HTR-8/SVneo (cell line): ENCODE measurements around the gene SNX15.

Experiments used
- DNase-seq: peaks from one replicate; pipeline ENCODE4 v3.0.0; 2011; ENCODE audit warnings: low spot score, mixed read lengths; ENCODE audit not compliant: insufficient read length
- FAIRE-seq: peaks from 2 replicates; lab custom pipeline; 2011; peaks lifted over from hg19 to GRCh38; lab: Jason Lieb, UNC

Gene SNX15

GRCh38 chr11:65078151-65078550 is 50.9 kb downstream of the SNX15 start:
- FAIRE-seq (no peak), DNase-seq (no peak)

- FAIRE-seq, result no peak
- DNase-seq, result no peak
Measured at GRCh38 chr11:65078786-65079342, 51.6 kb downstream of the SNX15 start.

GRCh38 chr11:65083134-65083833 is 56.0 kb downstream of the SNX15 start:
- DNase-seq, result no peak
- FAIRE-seq, result no peak

GRCh38 chr11:65083834-65084597 is 56.8 kb downstream of the SNX15 start, which contains the start of the genes CDCA5 and ZFPL1:
CDCA5 (minus strand) TSS chr11:65084040; CDS start chr11:65083978, 62 bp downstream.
ZFPL1 (plus strand) TSS chr11:65084222; CDS start chr11:65084699, 477 bp downstream.
- peak; percentile 76 for FAIRE-seq
- DNase-seq, result peak; percentile 98

- no peak for DNase-seq
- no peak for FAIRE-seq
Measured at GRCh38 chr11:65084598-65085375, 57.5 kb downstream of the SNX15 start.

- no peak for FAIRE-seq
- no peak for DNase-seq
Measured at GRCh38 chr11:65085446-65085845, 58.2 kb downstream of the SNX15 start.

- FAIRE-seq, result no peak
- no peak for DNase-seq
Measured at GRCh38 chr11:65086809-65087208, 59.6 kb downstream of the SNX15 start.

- no peak for DNase-seq
- FAIRE-seq, result no peak
Measured at GRCh38 chr11:65087216-65087615, 60.0 kb downstream of the SNX15 start.

- FAIRE-seq, result no peak
- DNase-seq, result no peak
Measured at GRCh38 chr11:65087827-65088226, 60.6 kb downstream of the SNX15 start.

GRCh38 chr11:65089621-65090020 is 62.4 kb downstream of the SNX15 start:
- FAIRE-seq, result no peak
- DNase-seq, result no peak
